Stimulated activated naive B cell treated with anti-CD40 and anti-IgM and Interleukin-4, amounts not matched to agents 10 μg/mL and 1 μg/mL and 100 μg/mL, for 72 hours (primary cell): Measurements from ENCODE around the gene LRRC8B.

Experiments used
- ATAC-seq, 2 donors: fragments of 150-1000 bp; cut with Tn5 transposase; replicated peaks; 2 replicates each; pipeline ENCODE4 v1.10.0; 2021; ENCODE audit warnings: moderate library complexity in 1 of 2
- DNase-seq: peaks from one replicate; pipeline ENCODE4 v3.0.0; 2021
- H3K27ac Mint-ChIP-seq: one replicate; pipeline ENCODE4 v1.8.0; 2022; ENCODE audit warnings: mild to moderate bottlenecking, mixed read lengths
- H3K27me3 Mint-ChIP-seq, 2 donors: one replicate each; pipeline ENCODE4 v1.8.0; 2022; ENCODE audit warnings: mixed read lengths in 2 of 2
- H3K36me3 Mint-ChIP-seq, 2 donors: one replicate each; pipeline ENCODE4 v1.8.0; 2022; ENCODE audit warnings: mixed read lengths in 2 of 2, mild to moderate bottlenecking in 1 of 2
- H3K4me1 Mint-ChIP-seq, 2 donors: one replicate each; pipeline ENCODE4 v1.8.0; 2022; ENCODE audit warnings: mixed read lengths in 2 of 2, mild to moderate bottlenecking in 1 of 2
- H3K4me3 Mint-ChIP-seq, 2 donors: one replicate each; pipeline ENCODE4 v1.8.0; 2022; ENCODE audit warnings: mild to moderate bottlenecking in 2 of 2, mixed read lengths in 2 of 2, moderate library complexity in 1 of 2
- H3K9me3 Mint-ChIP-seq, 2 donors: one replicate each; pipeline ENCODE4 v1.8.0; 2022; ENCODE audit warnings: mixed read lengths in 2 of 2, mild to moderate bottlenecking in 1 of 2

The LRRC8B gene

GRCh38 chr1:89547563-89548116 is 23.0 kb downstream of the LRRC8B start:
- Mint-ChIP-seq H3K27ac (no peak overlapping the region), H3K27me3 (no peaks in the 10 kb centered on the region), H3K4me1 (peaks cover 33 to 57% of the 10 kb centered on the region in 2 donors), H3K4me3 (no peak overlapping the region), H3K36me3 (peaks cover 9 to 18% of the 10 kb centered on the region in 2 donors), H3K9me3 (no peaks in the 10 kb centered on the region)
- DNase-seq (no peak), ATAC-seq (peak; percentile 67 to 71)

DNA sequence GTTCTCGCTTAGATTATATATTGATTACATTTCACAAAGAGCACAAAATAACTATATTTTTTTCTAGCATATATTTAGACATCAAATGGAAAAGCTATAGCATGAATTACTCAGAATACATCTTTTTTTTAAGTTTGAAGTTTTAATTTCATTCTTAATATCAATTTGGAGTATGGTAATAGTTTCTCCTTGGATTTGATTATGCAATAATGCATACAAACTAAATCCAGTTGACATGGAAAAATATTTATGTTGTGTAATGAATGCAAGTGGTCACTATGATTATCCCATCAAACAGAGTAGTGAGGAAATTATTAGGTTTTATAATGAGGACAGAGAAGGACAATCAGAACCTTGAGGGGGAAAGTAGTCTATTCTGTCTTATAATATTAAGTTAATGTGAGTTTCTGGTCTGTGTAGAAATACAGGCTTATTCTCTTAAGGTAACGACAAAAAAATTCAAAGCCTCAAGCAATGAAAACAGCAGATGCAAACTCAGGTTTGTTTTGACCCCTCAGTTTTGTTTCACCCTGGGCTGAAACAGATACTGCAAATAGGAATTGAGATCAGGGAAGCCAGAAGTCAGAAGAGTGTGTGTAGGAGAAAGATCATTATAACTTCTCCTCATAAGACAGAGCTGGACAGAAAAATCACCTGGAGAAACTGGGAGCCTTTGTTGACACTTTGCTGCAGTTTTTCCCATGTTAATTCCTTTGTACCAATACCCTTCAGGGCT is 23.7 kb downstream of the LRRC8B start:
- peaks cover 9 to 18% of the 10 kb centered on the region in 2 donors for H3K36me3 Mint-ChIP-seq
- H3K4me1 Mint-ChIP-seq = peaks cover 34 to 63% of the 10 kb centered on the region in 2 donors
- H3K27me3 Mint-ChIP-seq = no peaks in the 10 kb centered on the region
- no peak for ATAC-seq
- DNase-seq = no peak
- no peak overlapping the region for H3K27ac Mint-ChIP-seq
- no peak overlapping the region for H3K4me3 Mint-ChIP-seq
- no peaks in the 10 kb centered on the region for H3K9me3 Mint-ChIP-seq

DNA sequence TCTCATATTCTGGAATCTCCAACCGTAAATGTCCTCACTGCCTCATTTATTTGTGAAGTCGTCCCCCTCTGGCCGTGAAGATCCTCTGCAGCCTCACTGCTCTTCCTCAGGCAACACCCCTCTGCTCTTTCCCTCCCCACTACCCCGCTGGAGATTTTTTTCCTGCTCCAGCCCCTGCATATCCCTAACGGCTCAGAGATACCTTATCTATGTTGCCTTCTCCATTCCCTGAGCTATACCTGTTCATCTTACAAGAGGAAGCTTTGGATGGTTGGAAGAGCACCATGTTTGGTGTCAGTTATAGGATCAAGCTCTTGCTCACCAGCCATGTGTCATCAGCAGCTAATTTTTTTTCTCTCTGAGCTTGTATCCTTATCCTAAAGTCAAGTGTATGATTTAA is 26.4 kb downstream of the LRRC8B start:
- Mint-ChIP-seq H3K4me1 (peaks cover 33 to 68% of the 10 kb centered on the region in 2 donors), H3K27me3 (no peaks in the 10 kb centered on the region), H3K27ac (no peak overlapping the region), H3K4me3 (no peak overlapping the region), H3K9me3 (no peaks in the 10 kb centered on the region), H3K36me3 (peaks cover 17 to 24% of the 10 kb centered on the region in 2 donors)
- ATAC-seq (no peak), DNase-seq (no peak)

GRCh38 chr1:89552471-89553081 is 27.9 kb downstream of the LRRC8B start:
- H3K9me3 Mint-ChIP-seq = no peaks in the 10 kb centered on the region
- peak; percentile 78 to 86 for ATAC-seq
- H3K27ac Mint-ChIP-seq = peak overlapping the region; percentile 44
- no peaks in the 10 kb centered on the region for H3K27me3 Mint-ChIP-seq
- DNase-seq = no peak
- peaks cover 27 to 61% of the 10 kb centered on the region in 2 donors for H3K4me1 Mint-ChIP-seq
- peaks cover 23 to 31% of the 10 kb centered on the region in 2 donors for H3K36me3 Mint-ChIP-seq
- H3K4me3 Mint-ChIP-seq = peak overlapping the region; percentile 48 to 61

GRCh38 chr1:89553157-89553556 is 28.5 kb downstream of the LRRC8B start:
- Mint-ChIP-seq H3K4me1 (peaks cover 27 to 61% of the 10 kb centered on the region in 2 donors), H3K27me3 (no peaks in the 10 kb centered on the region), H3K36me3 (peaks cover 25 to 37% of the 10 kb centered on the region in 2 donors), H3K27ac (no peak overlapping the region), H3K4me3 (no peak overlapping the region), H3K9me3 (no peaks in the 10 kb centered on the region)
- DNase-seq = no peak
- no peak for ATAC-seq

DNA sequence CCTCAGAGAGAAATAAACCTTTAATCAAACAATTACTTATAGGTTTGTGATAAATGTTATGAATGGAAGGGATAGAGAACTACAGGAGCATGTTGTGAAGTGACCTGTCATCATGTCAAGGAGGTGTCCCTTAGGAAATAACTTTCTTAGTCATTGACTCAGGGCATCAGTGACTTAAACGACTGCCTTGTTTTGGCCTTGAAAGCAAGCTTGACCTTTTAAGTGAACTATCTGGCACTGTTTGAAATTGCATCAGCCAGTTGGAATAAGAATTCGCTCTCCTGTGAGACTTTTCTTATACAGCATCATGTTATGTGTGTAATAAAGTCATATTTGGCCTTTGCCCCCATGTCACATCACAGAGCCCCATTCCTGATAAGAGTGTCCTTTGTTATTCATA is 30.9 kb downstream of the LRRC8B start:
- H3K9me3 Mint-ChIP-seq = no peaks in the 10 kb centered on the region
- H3K4me3 Mint-ChIP-seq = no peak overlapping the region
- peaks cover 37 to 43% of the 10 kb centered on the region in 2 donors for H3K36me3 Mint-ChIP-seq
- no peak for DNase-seq
- no peak overlapping the region for H3K27ac Mint-ChIP-seq
- no peaks in the 10 kb centered on the region for H3K27me3 Mint-ChIP-seq
- peaks cover 19 to 45% of the 10 kb centered on the region in 2 donors for H3K4me1 Mint-ChIP-seq
- ATAC-seq = peak; percentile 48 to 53

GRCh38 chr1:89556726-89557444 is 32.3 kb downstream of the LRRC8B start:
- ATAC-seq (no peak), DNase-seq (no peak)
- Mint-ChIP-seq H3K36me3 (peaks cover 35 to 39% of the 10 kb centered on the region in 2 donors), H3K4me1 (peaks cover 12 to 39% of the 10 kb centered on the region in 2 donors), H3K9me3 (no peaks in the 10 kb centered on the region), H3K4me3 (no peak overlapping the region), H3K27me3 (no peaks in the 10 kb centered on the region), H3K27ac (no peak overlapping the region)

DNA sequence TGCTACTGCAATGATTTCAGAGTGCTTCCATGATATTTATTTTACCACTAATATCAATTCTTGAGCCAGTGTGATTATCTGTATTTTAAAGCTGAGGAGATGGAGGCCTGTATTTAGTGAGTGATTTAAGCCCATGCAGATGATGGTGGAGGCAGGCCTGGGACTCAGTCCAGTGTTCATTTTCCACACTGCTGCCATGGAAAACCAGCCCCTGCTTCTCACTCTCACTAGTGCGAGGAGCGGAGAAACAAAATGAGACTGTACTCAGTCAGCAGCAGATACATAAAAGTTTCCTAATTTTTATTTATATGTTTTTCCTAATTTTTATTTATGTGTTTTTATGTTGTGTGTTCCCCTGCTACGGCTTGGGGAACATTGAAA is 32.8 kb downstream of the LRRC8B start:
- no peak overlapping the region for H3K27ac Mint-ChIP-seq
- H3K4me3 Mint-ChIP-seq = no peak overlapping the region

DNA sequence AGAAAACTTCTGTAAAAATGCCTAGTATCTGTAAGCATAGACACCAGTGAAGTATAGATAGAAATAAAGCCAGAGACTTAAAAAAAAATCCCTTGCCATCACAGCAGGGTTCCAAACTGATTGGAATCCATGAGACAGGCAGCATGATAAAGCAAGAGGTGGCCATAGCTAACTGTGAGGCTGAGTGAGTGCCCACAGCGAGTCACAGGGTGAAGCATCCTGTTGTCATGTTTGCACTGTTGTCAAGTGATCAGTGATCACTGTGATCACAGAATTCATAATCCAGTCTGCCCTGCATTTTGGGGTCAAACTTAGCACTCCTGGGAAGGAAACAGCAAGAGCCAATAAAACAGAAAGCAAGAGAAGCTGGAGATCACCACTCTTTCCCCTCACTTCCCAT is 33.3 kb downstream of the LRRC8B start:
- Mint-ChIP-seq H3K4me1 (peaks cover 9 to 28% of the 10 kb centered on the region in 2 donors), H3K9me3 (no peaks in the 10 kb centered on the region), H3K27me3 (no peaks in the 10 kb centered on the region), H3K4me3 (no peak overlapping the region), H3K27ac (no peak overlapping the region), H3K36me3 (peaks cover 39 to 48% of the 10 kb centered on the region in 2 donors)
- ATAC-seq = no peak
- no peak for DNase-seq

More for the DNA sequence above, 32.8 kb downstream of the LRRC8B start:
- Mint-ChIP-seq H3K4me1 (peaks cover 10 to 33% of the 10 kb centered on the region in 2 donors), H3K27me3 (no peaks in the 10 kb centered on the region), H3K9me3 (no peaks in the 10 kb centered on the region), H3K36me3 (peaks cover 38 to 45% of the 10 kb centered on the region in 2 donors)
- DNase-seq = no peak
- ATAC-seq = no peak

DNA sequence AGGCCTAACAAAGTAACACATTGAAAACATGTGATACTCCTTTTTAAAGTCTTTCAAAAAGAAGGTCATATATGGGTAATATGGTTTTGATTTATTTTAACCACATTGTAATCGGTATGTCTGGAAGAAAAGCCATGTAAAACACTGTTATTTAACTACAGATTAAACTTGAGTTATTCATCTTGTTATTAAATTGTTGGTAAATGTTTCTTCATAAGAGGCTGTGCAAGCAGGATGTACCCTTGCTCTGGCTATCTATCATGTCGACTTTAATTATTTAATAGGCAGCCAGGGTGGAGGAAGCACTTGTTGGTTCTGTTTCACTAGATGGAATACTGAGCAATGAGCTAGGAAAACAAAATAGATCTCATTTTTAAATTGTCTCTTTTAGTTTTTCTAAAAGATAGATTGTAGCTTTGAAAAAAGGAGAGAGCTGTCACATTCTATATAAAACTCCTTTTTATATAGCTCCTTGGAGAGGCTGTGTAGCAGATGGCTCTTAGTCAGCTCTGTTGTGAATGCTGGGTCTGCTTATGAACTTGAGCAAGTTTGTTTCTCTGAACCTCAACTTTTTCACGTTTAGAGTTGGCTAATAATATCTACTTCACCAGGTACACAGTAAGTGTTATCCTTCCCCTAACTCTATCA is 39.5 kb downstream of the LRRC8B start:
- DNase-seq (no peak), ATAC-seq (no peak)
- Mint-ChIP-seq H3K36me3 (peaks cover 14 to 23% of the 10 kb centered on the region in 2 donors), H3K9me3 (no peaks in the 10 kb centered on the region), H3K27ac (no peak overlapping the region), H3K27me3 (no peaks in the 10 kb centered on the region), H3K4me1 (peaks cover 1 to 15% of the 10 kb centered on the region in 2 donors), H3K4me3 (no peak overlapping the region)

DNA sequence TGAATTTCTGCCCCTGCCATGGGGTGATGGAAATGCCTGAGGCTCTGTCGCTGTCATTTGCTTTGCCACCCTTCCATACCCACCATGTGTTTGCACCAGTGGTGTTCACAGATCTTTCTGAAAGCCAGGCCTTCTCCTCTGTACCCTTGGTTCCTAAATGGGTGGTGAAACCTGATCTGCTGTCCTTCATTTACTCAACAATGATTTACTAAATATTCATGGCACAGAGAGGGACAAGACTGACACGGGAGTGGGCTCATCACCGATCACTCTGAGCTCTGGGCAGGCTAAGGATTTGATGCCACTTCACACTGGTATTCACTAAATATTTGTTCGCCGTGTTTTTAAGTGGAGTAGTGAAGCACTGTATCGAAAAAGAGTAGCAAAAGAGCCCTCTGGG is 40.9 kb downstream of the LRRC8B start:
- H3K9me3 Mint-ChIP-seq = peaks cover 0 to 3% of the 10 kb centered on the region in 2 donors
- H3K36me3 Mint-ChIP-seq = peaks cover 20 to 29% of the 10 kb centered on the region in 2 donors
- ATAC-seq (no peak), DNase-seq (no peak)
- H3K4me1 Mint-ChIP-seq = peaks cover 6 to 22% of the 10 kb centered on the region in 2 donors
- H3K4me3 Mint-ChIP-seq = no peak overlapping the region
- no peaks in the 10 kb centered on the region for H3K27me3 Mint-ChIP-seq
- peak overlapping the region; percentile 9 for H3K27ac Mint-ChIP-seq

- DNase-seq (no peak), ATAC-seq (no peak)
- Mint-ChIP-seq H3K27me3 (no peaks in the 10 kb centered on the region), H3K36me3 (peaks cover 25 to 40% of the 10 kb centered on the region in 2 donors), H3K4me1 (peaks cover 11 to 35% of the 10 kb centered on the region in 2 donors), H3K27ac (no peak overlapping the region), H3K4me3 (no peak overlapping the region), H3K9me3 (peaks cover 0 to 7% of the 10 kb centered on the region in 2 donors)
Observed at GRCh38 chr1:89566761-89567174, 42.1 kb downstream of the LRRC8B start.

- no peak overlapping the region for H3K27ac Mint-ChIP-seq
- H3K27me3 Mint-ChIP-seq = no peaks in the 10 kb centered on the region
- H3K4me3 Mint-ChIP-seq = no peak overlapping the region
- H3K4me1 Mint-ChIP-seq = peaks cover 14 to 41% of the 10 kb centered on the region in 2 donors
- peaks cover 0 to 7% of the 10 kb centered on the region in 2 donors for H3K9me3 Mint-ChIP-seq
- no peak for DNase-seq
- no peak for ATAC-seq
- H3K36me3 Mint-ChIP-seq = peaks cover 24 to 37% of the 10 kb centered on the region in 2 donors
Observed at GRCh38 chr1:89567797-89568196, 43.2 kb downstream of the LRRC8B start.

GRCh38 chr1:89573410-89573809 is 48.8 kb downstream of the LRRC8B start:
- no peak for DNase-seq
- no peak for ATAC-seq
- no peak overlapping the region for H3K27ac Mint-ChIP-seq
- H3K4me1 Mint-ChIP-seq = peaks cover 13 to 32% of the 10 kb centered on the region in 2 donors
- peaks cover 0 to 7% of the 10 kb centered on the region in 2 donors for H3K9me3 Mint-ChIP-seq
- no peaks in the 10 kb centered on the region for H3K27me3 Mint-ChIP-seq
- no peak overlapping the region for H3K4me3 Mint-ChIP-seq
- peaks cover 39 to 55% of the 10 kb centered on the region in 2 donors for H3K36me3 Mint-ChIP-seq
